Mucosa of descending colon (tissue), 3 donors: ENCODE measurements around the gene KLHL14. TPM values are rescaled to one million over a fixed set of nuclear protein-coding genes. Genes with fewer than 3 reads are reported as not detected.
A peak's percentile ranks its signal among the peaks of the same experiment; 100 is the strongest.

Experiments
- ATAC-seq: fragments of 200-7000 bp; cut with Tn5 transposase; one replicate; pipeline ENCODE4 v1.9.1; 2020; ENCODE audit warnings: mild to moderate bottlenecking, moderate library complexity
- DNase-seq, 3 donors: peaks; one replicate each; pipeline ENCODE4 v3.0.0-alpha.2; 2020
- H3K36me3 ChIP-seq: fragments of 200-600 bp; one replicate; pipeline ENCODE4 v1.8.0; 2021; ENCODE audit warnings: low read depth, mild to moderate bottlenecking
- H3K4me1 ChIP-seq: fragments of 200-600 bp; one replicate; pipeline ENCODE4 v1.8.0; 2021; ENCODE audit warnings: low read depth, mild to moderate bottlenecking
- H3K4me3 ChIP-seq: fragments of 200-600 bp; one replicate; pipeline ENCODE4 v1.8.0; 2021; ENCODE audit warnings: mild to moderate bottlenecking
- H3K9me3 ChIP-seq: fragments of 200-600 bp; one replicate; pipeline ENCODE4 v1.8.0; 2021; ENCODE audit warnings: mild to moderate bottlenecking
- CTCF ChIP-seq: fragments of 200-600 bp; IDR thresholded peaks from one replicate; pipeline ENCODE4 v1.8.0; 2022; ENCODE audit warnings: antibody characterized with exemption, mild to moderate bottlenecking
- intact Hi-C, 2 donors: fragments of 100-400 bp; cut with DNase I in 1 of 2; cut with micrococcal nuclease in 1 of 2; formaldehyde crosslinking; loops; one replicate each; pipeline versions ENCODE4 v1.11.0 to v1.11.1; 2022; cut with DNase I, micrococcal nuclease
- total RNA-seq, 3 donors: library from RNA; stranded (reverse); fragmentation: NEBNext Ultra II Directional in 2 of 3; extraction: Animal tissue kit (Norgen Biotek cat#: 25700) in 2 of 3; gene quantifications; one replicate each; pipeline versions ENCODE4 v1.2.1 to v1.2.4, GENCODE V29; 2021 to 2023
- donor health status: DM: no; HTN: no; CAD: no; lungs with moderate emphysema.
- donor health status: DM: no; HTN: no; CAD: no.
- donor health status: DM: no; HTN: yes; CAD: no.

Gene KLHL14
- total RNA-seq, 3 donors from 2014 or later: 0.10 to 0.32 (median 0.12) TPM

DNA sequence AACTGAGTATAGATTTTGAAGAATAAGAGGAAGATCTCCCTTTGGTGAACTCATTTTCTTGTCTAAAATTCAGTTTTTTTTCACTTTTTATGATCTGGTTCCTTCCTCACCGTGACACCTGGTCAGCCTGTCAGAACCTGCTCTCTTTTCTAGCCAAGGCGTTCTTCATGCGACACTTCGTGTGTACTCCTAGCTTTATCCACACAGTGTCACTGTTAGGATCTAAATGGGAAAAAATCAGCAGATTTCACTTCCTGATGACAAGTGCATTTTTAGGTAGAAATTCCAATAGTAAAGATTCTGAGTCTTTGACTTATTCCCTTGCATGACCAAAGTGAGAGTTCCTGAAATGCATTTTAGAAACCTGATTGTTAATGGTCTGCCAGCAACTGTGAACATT lies 89.8 kb downstream of the KLHL14 start:
- no peak for DNase-seq
- intact Hi-C loops: no loop called here
- Histone ChIP-seq H3K9me3 (no peaks in the 10 kb centered on the region), H3K36me3 (no peaks in the 10 kb centered on the region), H3K4me1 (no peaks in the 10 kb centered on the region), H3K4me3 (no peak overlapping the region)
- TF ChIP-seq CTCF: no peak
- no peak for ATAC-seq

- intact Hi-C loops: no loop called here
- H3K9me3 ChIP-seq: no peaks in the 10 kb centered on the region
- no peak for ATAC-seq
- DNase-seq: no peak
- no peaks in the 10 kb centered on the region for H3K36me3 ChIP-seq
- H3K4me3 ChIP-seq: no peak overlapping the region
- TF ChIP-seq CTCF: no peak
- H3K4me1 ChIP-seq: no peaks in the 10 kb centered on the region
These were observed 95.2 kb downstream of the KLHL14 start for GRCh38 chr18:32677578-32677977.

DNA sequence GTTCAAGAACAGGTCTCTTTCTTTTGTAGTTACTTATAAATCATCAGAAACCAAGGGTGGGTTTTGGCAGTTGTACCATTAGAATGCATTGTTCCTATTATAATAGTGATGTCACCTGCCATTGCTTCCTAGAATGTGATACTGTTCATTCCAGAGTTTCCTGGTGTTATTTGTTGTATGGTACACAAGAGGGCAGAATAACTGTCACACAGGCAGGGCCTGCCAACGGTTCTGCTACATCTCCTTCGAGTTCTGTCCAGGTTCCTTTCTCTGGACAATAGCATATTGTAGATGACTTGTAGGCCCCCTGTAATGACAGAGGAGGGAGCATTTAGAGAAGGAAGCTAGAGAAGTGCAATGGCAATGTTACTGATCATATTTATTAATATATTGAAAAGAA lies 98.3 kb downstream of the KLHL14 start:
- Histone ChIP-seq H3K9me3 (no peaks in the 10 kb centered on the region), H3K4me3 (no peak overlapping the region), H3K36me3 (no peaks in the 10 kb centered on the region), H3K4me1 (no peaks in the 10 kb centered on the region)
- intact Hi-C loops: no loop called here
- no peak for TF ChIP-seq CTCF
- no peak for DNase-seq
- ATAC-seq: peak; percentile 24

- intact Hi-C loops: no loop called here
- no peak for ATAC-seq
- DNase-seq: no peak
- TF ChIP-seq CTCF: no peak
- no peaks in the 10 kb centered on the region for H3K9me3 ChIP-seq
- no peaks in the 10 kb centered on the region for H3K36me3 ChIP-seq
- no peaks in the 10 kb centered on the region for H3K4me1 ChIP-seq
- no peak overlapping the region for H3K4me3 ChIP-seq
These were observed 100.4 kb downstream of the KLHL14 start for GRCh38 chr18:32672398-32672797.

GRCh38 chr18:32670727-32671126 lies 102.1 kb downstream of the KLHL14 start:
- Histone ChIP-seq H3K4me3 (no peak overlapping the region), H3K4me1 (no peaks in the 10 kb centered on the region), H3K36me3 (no peaks in the 10 kb centered on the region), H3K9me3 (no peaks in the 10 kb centered on the region)
- intact Hi-C loops: no loop called here
- ATAC-seq (no peak), DNase-seq (no peak)
- no peak for TF ChIP-seq CTCF

- intact Hi-C loops: no loop called here
- Histone ChIP-seq H3K4me3 (no peak overlapping the region), H3K36me3 (no peaks in the 10 kb centered on the region), H3K9me3 (no peaks in the 10 kb centered on the region), H3K4me1 (no peaks in the 10 kb centered on the region)
- TF ChIP-seq CTCF: no peak
- ATAC-seq: no peak
- DNase-seq: no peak
These were observed 103.2 kb downstream of the KLHL14 start for GRCh38 chr18:32669549-32670165.
